ENCODE results near the gene SLC37A4.

SLC37A4 gene

GRCh38 chr11:119029069-119029339 lies 1.7 kb downstream of the SLC37A4 start:
- Histone ChIP-seq H3K27ac (peak overlapping the region; percentile 97), H3K27me3 (ENCODE audit: insufficient read depth, low read depth, severe bottlenecking) (no peaks in the 10 kb centered on the region), H3K4me3 (ENCODE audit: low read depth, low read length) (peak overlapping the region; percentile 73), H3K9me3 (ENCODE audit: severe bottlenecking) (no peaks in the 10 kb centered on the region), H3K36me3 (peaks cover 55% of the 10 kb centered on the region)
- no peak for DNase-seq
- TF ChIP-seq, protein P1, sequence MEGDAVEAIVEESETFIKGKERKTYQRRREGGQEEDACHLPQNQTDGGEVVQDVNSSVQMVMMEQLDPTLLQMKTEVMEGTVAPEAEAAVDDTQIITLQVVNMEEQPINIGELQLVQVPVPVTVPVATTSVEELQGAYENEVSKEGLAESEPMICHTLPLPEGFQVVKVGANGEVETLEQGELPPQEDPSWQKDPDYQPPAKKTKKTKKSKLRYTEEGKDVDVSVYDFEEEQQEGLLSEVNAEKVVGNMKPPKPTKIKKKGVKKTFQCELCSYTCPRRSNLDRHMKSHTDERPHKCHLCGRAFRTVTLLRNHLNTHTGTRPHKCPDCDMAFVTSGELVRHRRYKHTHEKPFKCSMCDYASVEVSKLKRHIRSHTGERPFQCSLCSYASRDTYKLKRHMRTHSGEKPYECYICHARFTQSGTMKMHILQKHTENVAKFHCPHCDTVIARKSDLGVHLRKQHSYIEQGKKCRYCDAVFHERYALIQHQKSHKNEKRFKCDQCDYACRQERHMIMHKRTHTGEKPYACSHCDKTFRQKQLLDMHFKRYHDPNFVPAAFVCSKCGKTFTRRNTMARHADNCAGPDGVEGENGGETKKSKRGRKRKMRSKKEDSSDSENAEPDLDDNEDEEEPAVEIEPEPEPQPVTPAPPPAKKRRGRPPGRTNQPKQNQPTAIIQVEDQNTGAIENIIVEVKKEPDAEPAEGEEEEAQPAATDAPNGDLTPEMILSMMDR (IDR thresholded peaks at IDR 0.05; ENCODE audit: low read depth, low read length) = no peak

DNA sequence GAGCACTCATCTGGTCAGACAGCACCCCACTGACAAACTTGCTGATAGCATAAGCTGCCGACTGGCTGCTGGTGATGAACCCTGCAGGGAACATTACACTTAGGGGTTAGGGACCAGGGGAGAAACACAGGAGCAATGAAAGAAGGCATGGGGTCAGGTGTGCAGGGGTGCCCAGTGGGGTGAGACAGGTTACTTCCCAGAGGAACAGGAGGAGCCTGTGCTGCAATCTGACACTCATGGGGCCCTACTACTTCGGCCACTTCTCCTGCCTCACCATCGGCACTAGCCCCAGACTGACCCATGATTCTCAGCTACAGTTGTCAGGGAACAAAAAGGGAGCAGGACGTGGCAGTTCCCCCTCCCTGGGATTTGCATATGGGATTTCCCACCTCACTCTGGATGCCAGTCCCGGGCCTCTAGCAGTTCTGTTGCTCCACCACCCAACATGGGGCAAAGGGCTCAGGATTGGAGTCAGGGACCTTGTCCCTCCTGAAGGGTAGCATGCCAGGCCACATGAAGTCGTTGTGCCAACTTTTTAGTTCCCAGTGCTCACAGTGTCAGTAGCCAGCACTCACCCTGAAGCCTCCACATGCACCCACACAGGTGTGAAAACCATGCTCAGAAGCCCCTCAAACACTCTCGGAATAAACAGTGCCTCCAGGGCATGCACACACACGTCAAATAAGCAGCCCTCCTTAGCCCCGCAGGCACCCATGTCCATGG lies 2.2 kb downstream of the SLC37A4 start:
- H3K36me3 ChIP-seq = peaks cover 60% of the 10 kb centered on the region
- no peak for DNase-seq
- TF ChIP-seq, protein P1 (IDR thresholded peaks at IDR 0.05; ENCODE audit: low read depth, low read length) = no peak
- H3K27me3 ChIP-seq (ENCODE audit: insufficient read depth, low read depth, severe bottlenecking) = no peaks in the 10 kb centered on the region
- no peaks in the 10 kb centered on the region for H3K9me3 ChIP-seq (ENCODE audit: severe bottlenecking)
- peak overlapping the region; percentile 73; the same call in 1 of the 2 replicates for H3K4me3 ChIP-seq (ENCODE audit: low read depth, low read length)
- peak overlapping the region; percentile 97 for H3K27ac ChIP-seq

GRCh38 chr11:119027561-119028345 lies 2.9 kb downstream of the SLC37A4 start:
- no peaks in the 10 kb centered on the region for H3K27me3 ChIP-seq (ENCODE audit: insufficient read depth, low read depth, severe bottlenecking)
- no peak overlapping the region for H3K27ac ChIP-seq
- TF ChIP-seq, protein P1 (IDR thresholded peaks at IDR 0.05; ENCODE audit: low read depth, low read length) = no peak
- H3K36me3 ChIP-seq = peaks cover 66% of the 10 kb centered on the region
- H3K4me3 ChIP-seq (ENCODE audit: low read depth, low read length) = no peak overlapping the region
- no peak for DNase-seq
- H3K9me3 ChIP-seq (ENCODE audit: severe bottlenecking) = no peaks in the 10 kb centered on the region

GRCh38 chr11:119026970-119027369 lies 3.7 kb downstream of the SLC37A4 start:
- Histone ChIP-seq H3K9me3 (ENCODE audit: severe bottlenecking) (no peaks in the 10 kb centered on the region), H3K27ac (no peak overlapping the region), H3K36me3 (peaks cover 73% of the 10 kb centered on the region), H3K27me3 (ENCODE audit: insufficient read depth, low read depth, severe bottlenecking) (no peaks in the 10 kb centered on the region), H3K4me3 (ENCODE audit: low read depth, low read length) (no peak overlapping the region)
- no peak for DNase-seq
- TF ChIP-seq, protein P1 (IDR thresholded peaks at IDR 0.05; ENCODE audit: low read depth, low read length) = no peak

DNA sequence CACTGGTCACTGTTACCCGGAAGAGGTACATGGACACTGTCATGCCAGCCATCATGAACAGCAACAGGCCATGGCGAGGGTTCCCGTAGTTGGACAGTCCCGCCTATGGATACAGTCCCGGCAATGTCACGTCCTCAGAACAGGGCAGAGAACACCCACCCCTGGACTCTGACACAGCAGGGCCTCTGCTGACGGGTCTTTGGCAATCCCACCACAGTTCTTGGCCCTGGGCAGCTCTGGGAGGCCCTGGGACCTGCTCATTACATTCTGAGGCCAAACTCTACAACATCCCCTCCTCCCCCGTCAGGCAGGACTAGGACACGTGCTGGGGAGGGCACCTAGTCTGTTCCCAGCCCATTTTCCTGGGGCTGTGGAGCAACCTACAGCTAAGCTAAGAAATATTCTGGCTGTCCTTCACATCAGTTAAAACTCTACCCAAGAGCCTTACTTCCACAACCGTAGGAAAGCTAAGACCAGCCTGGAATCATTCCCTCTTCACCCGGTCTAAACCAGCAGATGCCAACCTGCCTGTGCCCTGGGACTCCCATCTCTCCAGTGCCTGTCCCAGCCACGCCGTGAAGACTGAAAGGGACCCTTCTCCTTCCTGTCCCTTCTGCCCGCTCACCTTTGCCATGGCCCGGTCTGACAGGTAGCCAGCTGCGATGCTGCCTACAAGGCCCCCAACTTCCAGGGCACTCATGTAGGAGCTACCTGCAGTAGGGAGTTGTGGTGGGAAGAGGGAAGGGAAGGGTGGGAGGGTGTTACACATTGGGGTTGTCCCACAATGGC lies 4.5 kb downstream of the SLC37A4 start:
- Histone ChIP-seq H3K9me3 (ENCODE audit: severe bottlenecking) (no peaks in the 10 kb centered on the region), H3K36me3 (peaks cover 80% of the 10 kb centered on the region), H3K4me3 (ENCODE audit: low read depth, low read length) (no peak overlapping the region), H3K27ac (no peak overlapping the region), H3K27me3 (ENCODE audit: insufficient read depth, low read depth, severe bottlenecking) (no peaks in the 10 kb centered on the region)
- TF ChIP-seq, protein P1 (IDR thresholded peaks at IDR 0.05; ENCODE audit: low read depth, low read length) = no peak
- no peak for DNase-seq

All from WERI-Rb-1 (cell line).